NCI-H1105 treated with DMSO at 0.1 percent for 48 hours (cell line): ENCODE results near the gene ATP11A.

Experiments
- DNase-seq: peaks from one replicate; lab custom pipeline; 2025; lab: John Stamatoyannopoulos, UW

ATP11A gene

DNA sequence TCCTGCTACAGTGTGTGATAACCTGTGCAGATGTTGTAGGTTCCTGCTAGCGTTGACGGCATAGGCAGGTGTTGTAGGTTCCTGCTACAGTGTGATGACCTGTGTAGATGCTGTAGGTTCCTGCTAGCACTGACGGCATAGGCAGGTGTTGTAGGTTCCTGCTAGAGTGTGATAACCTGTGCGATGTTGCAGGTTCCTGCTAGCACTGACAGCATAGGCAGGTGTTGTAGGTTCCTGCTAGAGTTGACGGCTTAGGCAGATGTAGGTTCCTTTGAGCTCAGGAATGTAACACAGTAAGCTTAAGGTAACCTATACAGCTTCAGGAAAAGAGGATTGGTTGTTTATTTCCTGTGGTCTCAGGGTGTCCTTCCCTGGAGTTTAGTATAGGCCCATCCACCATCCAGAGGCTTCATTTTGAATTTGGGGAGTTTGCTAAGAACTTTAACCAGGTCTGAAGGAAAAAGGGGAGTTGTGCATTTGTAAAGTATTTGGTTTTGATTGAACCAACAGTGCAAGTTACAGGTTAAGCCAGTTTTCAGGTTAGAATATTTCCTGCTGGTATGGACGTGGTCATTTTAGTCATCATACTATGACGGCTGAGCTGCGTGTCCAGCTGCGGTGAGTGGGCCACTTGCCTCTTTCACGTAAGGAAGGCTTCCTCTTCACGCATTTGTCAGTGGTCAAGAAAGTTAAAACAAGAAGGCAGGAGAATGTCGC is 53.8 kb downstream of the ATP11A start:
- DNase-seq, result no peak

DNA sequence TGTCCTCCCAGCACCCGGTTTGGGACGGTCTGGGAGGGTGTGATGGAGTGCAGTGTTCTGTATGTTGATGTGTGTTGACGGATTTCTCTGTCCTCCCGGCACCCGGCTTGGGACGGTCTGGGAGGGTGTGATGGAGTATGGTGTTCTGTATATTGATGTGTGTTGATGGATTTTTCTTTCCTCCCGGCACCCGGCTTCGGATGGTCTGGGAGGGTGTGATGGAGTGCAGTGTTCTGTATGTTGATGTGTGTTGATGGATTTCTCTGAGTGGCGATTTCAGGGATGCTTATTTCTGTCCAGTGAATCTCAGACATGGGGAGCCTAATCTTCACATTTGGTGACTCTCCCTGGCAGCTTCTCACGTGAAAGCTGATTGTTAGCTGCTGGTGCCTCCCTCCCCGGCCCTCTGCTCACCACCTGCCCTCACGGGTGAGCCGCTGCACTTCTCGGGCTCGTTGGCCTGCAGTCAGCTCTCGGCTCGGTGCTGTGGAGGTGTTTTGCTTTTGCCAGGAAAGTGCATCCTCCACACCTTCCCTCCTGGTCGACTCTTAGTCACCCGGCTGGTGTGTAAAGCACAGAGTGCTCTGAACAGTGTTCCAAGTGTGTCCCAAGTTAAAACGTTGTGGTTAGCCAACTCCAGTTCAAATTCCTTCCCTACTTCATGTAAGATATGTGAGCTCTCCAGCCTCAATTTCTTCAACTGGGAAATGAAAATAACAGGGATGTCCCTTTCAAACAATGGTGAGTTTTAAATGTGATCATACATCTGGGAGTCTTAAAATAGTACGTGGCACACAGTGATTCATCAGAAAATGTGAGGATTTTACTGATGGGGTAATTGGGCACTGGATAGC is 54.6 kb downstream of the ATP11A start:
- peak; percentile 13 for DNase-seq

DNA sequence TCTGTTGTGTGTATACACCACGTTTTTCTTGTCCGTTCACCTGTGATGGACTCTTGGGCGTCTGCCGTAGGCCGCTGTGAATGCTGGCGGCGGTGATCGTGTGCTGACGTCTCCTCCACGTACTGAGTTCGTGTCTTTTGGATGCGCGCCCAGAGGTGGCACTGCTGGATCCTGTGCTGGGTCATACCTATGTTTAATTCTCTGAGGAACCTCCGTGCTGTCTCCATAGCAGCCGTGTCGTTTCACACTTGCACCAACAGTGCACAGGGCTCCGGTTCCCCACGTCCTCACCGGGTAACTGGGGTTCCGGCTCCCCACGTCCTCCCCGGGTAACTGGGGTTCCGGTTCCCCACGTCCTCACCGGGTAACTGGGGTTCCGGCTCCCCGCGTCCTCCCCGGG is 56.2 kb downstream of the ATP11A start:
- no peak for DNase-seq

DNA sequence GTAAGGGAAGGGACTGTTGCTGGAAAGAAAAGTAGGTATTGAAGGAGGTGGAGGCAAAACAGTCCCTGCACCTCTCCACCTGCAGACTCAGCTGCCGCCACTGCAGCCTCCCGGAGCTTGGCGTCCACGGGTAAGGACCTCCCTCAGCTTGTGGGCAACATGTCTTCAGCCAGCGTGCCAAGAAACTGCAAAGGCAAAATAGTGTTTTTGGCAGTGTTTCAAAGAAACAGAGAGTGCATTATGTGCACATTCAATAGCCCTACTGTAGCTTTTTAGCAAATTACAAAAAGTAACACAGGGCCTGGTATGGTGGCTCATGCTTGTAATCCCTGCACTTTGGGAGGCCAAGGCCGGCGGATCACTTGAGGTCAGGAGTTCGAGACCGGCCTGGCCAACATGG is 57.4 kb downstream of the ATP11A start:
- peak; percentile 9 for DNase-seq

DNA sequence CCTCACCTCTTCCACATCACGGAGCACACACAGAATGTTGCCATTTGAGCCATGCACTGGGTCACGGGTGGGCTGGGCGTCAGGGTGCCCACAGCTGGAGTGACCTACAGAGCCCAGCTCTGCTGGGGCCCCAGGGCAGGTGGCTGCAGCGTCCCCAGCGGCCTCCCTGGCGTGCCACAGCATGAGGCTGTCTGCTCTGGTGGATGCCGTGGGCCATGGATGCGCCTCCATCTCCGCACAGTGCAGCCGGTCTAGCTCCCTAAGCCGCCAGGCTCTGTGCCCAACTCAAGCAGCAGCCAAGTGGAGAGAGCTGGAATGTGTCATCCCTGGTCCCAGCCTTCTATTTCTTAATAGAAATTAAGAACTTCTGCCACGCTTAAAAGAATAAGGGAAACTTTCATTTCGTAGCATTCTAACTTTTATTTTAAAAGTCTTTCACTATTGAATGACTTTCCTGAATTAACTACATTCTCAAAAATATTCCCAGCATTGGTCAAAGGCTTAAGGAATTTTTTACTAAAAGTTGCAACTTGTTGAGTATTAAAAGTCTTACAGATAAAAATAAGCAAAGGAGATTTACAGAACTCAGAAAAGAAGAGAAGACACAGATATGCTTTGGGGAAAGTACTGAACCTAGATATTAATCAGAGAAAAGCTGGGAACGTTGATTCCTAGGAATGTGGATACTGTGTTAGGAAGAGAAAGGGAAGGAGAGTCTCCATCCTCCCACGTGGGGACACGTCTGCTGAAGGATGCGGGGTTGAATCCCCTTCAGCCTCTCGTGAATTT is 59.3 kb downstream of the ATP11A start:
- no peak for DNase-seq

DNA sequence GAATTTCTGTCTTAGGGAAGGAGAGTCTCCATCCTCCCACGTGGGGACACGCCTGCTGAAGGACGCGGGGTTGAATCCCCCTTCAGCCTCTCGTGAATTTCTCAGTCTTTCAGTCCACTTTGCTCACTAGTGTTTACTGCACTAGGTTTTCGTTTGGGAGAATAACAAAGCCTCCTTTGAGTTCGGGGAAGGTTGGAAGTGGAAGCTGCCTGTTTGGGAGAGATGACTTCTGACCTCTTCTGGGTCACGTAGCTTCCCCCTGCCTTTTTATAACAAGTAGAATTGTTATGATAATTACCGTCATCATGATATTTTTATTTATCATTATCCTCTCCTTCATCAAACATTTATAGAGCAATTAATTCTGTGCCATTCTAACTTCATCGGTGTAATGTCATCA is 60.7 kb downstream of the ATP11A start:
- no peak for DNase-seq

DNA sequence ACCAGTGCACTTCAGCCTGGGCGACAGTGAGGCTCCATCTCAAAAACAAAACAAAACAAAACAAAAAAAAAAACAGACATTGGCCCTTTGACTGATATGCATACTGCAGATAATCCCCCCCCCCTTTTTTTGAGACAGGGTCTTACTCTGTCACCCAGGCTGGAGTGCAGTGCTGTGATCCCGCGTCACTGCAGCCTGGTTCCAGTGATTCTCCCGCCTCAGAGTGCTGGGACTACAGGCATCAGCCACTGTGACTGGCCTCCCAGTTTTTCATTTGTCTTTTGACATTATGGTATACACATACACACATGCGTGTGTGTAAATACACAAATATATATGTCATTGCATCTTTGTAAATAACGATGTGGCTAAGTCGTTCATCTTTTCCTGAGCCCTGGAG is 61.8 kb downstream of the ATP11A start:
- DNase-seq, result no peak

DNA sequence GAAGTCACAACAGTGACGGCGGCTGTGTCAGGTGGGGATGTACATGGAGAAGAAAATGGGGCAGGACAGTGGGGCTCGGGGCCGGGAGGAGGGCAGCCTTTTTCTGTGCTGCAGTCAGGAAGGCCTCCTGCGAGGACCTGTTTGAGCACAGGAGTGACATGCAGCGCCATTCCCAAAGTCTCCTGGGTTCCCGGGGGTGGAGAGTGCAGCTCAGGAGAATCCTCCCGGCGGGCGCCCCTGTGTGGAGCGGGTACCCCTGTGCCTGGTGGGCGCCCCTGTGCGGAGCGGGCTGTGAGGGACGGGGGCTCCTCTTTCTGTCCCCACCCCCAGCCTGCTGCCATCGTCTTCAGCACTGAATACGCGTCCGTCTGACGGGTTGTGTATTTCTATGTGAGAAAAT is 62.4 kb downstream of the ATP11A start:
- no peak for DNase-seq

DNA sequence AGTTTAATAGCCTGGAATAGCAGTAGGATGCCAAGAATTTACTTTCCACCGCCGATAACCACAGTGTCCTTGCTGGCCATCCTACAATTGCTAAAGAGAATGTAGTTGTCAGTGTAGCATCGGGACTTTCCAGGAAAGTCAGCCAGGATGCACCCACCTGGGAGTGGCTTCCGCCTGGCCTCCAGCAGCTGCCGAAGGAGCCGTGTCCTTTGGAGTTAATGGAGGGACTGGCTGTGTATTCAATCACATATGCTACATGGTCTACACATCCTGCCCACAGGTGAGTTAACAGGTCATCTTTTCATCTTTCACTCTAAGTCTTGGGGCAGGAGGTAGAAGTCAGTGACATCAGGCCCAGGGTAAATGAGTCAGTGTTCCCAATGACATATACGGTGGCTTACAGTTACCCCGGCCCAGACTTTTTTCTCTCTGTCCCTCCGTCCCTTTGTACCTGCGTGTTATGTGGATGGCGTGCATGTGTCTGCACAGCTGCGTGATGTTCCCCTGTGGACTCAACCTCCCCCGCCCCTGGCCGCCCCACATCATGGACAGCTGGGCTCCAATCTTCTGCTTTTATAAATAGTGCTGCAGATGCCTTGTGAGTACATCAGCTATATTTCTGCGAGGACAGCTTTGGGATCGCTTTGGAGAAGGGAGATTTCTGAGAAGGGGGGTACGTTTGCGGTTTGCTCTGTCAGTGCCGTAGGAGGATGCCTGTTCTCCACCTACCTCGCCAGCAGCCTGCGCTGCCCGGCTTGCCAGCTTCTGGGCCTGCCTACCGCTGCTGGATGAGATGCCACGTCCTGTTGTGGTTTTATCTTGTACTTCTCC is 63.1 kb downstream of the ATP11A start:
- no peak for DNase-seq

DNA sequence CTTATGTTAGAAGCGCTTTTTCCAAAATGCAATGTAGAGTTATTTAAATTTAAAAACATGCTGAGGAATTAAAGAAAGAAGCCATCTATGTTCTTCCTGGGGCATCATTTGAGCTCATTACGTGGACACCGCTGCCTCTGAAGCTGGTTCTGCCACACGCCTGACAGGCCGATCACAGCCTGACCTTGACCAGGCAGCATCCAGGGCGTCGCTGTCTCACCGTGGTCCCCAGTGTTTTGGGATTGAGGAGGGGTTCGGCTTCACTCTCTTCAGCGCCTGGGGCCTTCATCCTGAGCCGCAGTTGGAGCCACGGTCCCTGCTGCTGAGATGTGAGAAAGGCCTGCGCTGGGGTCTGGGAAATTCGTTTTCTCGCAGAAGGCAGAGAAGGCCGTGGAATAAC is 64.0 kb downstream of the ATP11A start:
- DNase-seq, result no peak

DNA sequence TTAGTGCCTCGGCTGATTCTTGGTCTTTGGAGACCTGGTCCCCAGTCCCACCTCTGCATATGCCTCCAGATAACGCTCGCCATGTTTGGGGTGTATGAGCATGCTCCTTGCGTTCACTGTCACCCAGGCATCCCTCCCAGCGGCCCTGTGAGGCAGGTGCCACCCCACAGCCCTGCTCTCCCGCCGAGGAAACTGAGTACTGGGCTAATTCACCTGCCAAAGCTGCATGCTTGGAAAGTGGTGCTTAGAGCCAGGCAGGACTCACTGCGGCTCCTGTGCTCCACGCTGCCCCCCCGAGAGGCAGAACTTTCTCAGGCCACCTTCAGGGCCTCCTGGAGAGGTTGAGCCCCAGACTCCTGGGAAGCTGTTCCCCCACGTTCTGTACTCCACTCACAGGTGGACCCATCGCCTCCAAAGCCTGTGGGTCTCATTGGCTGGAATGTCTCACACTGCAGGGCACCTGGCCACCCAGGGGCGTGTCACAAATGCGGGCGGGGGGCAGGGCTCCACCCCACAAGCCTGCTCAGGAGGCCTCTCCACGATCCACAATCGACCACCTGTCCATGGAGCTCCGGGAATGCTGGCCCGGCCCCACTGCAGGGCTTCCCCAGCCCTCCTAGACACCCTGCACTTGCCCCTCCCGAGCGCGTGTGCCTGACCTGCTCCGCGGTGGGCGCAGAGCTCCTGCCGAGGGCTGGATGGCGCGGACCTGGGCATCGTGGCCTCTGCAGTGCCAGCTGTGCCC is 64.6 kb downstream of the ATP11A start:
- DNase-seq, result no peak

DNA sequence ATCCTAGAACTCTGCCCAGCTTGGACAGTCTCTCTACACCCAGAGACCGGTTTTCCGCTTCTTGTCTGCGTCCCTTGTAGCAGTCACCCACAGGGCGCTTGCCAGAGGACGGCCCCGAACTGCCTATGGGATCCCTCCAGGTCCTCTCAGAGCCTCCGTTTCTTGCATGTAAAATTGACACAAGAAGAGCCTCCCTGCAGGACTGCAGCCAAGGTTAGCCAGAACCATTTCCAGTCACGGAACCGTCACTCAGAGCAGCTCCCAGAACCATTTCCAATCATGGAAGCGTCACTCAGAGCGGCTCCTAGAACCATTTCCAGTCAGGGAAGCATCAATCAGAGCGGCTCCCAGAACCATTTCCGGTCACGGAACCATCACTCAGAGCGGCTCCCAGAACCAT is 65.5 kb downstream of the ATP11A start:
- no peak for DNase-seq

DNA sequence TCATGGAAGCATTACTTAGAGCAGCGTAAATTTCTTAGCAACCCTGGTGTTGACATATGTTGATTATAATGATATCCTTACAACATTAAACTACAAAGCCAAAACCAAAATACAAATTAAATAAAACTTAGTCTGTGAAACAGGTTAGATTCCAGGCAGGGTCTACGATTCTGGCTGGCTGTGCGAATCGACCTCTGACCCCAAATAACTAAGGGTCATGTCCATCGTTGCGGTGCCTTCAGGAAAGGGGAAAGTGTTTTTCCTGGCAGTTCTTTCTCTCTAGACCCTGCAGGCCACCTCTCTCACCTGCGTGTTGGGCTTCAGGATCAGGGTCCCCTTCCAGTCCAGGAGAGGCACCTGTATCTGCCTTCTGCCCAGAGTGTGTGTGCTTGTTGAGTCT is 66.2 kb downstream of the ATP11A start:
- no peak for DNase-seq

DNA sequence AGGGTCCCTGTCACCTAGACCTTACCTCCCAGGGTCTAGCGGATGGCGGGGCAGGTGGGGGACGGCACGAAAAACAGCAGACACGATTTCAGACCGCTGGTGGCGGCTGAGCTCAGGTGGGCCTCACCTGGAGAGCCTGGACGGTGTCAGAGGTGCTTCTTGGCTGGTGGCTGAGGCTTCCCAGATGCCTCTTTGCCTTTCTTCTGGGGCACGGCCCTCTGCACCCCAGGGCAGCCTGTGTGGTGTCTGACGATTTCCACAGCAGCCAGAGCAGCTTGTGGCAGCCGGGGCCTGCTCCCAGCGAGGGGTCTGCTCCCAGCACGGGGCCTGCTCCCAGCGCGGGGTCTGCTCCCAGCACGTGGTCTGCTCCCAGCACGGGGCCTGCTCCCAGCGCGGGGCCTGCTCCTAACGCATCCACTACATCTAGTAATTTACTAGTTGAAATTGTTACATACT is 66.7 kb downstream of the ATP11A start:
- no peak for DNase-seq

DNA sequence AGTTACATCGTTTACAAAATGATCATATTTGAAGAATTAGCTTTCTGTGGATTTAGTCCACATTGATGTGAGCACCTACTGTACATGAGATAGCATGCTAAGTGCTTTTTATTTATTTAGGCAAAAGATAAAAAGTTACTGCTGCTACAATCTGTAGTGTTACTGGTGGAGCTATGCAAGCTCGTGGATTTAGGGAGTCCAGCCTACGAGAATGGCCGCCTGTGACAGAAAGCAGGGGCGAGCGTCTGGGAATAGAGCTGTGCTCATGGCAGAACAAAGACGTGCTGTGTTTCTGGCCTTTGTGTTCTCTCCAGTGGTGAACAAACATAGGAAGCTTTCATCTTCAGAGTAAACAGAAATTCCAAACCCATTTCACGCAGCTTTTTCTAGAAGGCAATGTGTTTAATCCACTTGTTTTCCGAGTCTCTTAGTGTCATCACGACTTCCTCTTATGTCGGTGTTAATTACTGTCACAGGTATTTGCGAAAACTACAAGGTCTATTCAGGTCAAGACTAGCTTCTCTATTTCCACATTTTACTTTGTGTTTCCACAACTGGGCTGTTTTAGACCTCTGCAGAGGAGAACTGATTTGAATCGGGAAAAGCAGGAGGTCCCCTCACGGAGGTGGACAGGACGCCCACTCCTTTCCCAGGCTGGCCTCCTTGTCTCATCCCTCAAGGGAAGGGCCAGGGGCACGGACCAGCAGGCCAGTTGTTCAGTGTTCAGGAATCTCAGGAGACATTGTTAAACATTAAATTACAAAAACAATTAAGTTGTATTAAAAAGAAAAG is 67.3 kb downstream of the ATP11A start:
- DNase-seq, result no peak

DNA sequence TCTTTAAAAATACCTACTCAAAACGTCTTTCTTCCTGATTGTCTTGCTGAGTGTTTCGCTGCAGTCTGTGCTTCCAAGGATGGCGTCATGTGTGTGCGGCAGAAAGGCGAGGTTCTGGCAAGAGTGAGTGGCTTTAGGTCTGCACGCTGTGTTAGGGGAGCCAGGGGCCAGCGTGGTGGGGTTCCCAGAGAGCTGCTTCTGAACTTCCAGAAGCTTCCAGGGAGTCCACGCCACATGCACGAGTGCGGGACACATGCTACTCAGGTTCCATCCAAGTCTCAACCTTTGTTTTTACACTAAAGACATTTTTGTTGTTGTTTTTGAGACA is 67.9 kb downstream of the ATP11A start:
- no peak for DNase-seq

DNA sequence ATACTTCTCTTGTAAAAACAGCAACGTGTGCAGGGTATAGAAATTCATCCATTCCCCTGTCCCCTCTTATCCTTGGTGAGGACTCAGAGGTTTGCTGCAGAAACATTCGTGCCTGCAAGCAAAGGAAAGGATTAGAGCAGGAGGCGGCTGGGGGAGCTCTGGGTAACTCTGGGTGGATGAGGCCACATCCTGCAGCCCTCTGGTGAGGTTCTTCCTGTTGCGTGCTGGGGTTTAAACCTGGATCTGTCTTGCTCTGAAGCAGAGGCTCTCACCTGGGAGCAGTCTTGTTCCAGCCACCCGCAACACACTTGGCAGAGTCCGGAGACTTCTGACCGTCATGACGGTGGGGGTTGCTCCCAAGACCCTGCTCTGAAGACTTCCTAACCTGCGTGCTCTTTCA is 69.2 kb downstream of the ATP11A start:
- no peak for DNase-seq

DNA sequence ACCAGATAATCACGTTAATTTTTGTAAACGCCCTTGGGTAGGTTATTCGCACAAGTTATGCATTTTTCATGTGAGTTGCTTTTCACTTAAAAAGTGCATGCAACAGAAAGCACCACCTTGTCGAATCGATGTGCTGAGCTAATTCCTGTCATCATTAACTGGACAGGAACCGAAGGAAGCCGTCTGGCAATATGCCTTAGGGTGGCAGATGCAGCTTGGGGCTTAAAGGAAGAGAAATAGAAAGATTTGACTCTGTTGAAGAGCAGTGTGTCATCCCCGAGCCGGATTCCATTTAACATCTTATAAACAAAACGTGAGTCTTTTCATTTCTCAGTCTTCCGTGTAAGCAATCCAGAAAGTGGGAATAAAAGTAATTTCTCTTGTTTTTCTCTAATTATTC is 70.0 kb downstream of the ATP11A start:
- DNase-seq, result no peak

DNA sequence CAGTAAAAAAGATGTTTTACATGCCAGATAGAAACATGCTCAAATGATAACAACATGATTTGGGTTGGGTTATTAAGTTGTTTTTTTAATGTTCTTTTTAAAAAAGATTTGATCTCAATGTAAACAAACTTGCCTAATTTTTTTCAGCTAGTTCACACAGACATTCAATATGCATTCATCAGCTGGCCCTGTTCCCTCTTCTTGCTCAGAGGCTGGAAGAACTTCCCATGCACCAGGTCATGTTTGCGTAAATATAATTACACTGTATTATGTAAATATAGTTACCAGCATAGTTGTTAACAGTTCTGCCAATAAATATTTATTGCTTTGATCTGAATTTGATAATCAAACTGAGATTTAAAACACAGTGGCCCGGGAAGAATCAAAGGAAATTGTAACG is 70.6 kb downstream of the ATP11A start:
- DNase-seq, result no peak

DNA sequence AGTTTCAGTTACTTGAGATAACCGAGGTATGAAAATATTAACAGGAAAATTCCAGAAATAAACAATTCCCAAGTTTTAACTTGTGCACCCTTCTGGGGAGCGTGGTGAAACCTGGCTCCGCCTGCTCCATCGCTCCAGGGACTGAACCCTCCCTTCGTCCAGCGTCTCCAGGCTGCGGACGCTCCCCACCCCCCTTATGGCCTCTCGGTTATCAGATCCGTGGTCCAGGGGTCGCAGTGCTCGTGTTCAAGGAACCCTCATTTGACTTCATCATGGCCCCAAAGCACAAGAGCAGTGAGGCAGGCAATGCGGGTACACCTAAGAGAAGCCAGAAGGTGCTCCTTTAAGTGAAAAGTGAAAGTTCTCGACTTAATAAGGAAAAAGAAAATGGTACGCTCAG is 71.1 kb downstream of the ATP11A start:
- DNase-seq, result no peak
